ENCODE data around the gene ARHGAP44. TPM values are rescaled to one million over a fixed set of nuclear protein-coding genes. Genes with fewer than 3 reads are reported as not detected.

ARHGAP44 gene
- total RNA-seq, 1 experiment from 2014 or later = 9.9 TPM

DNA sequence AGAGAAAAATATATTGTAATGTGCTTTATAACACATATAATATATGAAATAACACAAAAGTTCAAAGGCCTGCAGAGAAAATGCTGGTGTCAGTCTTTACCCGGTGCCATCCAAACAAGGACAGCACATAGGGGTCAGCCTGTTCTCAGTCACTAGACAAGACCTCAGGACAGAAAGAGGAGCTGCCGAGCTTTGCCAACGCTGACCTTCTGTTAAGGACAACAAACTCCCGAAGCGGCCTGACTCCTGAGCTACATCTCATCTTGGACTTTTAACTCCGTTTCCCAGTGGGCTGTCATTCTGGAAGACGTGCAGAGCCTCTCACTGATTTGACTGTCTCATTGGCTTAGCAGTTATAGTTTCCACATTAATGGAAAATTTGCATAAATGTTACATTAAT lies 221.7 kb downstream of the ARHGAP44 start:
- no peaks in the 10 kb centered on the region for H3K9me3 Mint-ChIP-seq
- no peak overlapping the region for H3K14ac ChIP-seq (ENCODE audit: insufficient read depth, low read length)
- no peak for DNase-seq
- no peak overlapping the region for H3K4me3 Mint-ChIP-seq
- no peak overlapping the region for H2BK120ac ChIP-seq (ENCODE audit: low read depth, low read length, poor library complexity, severe bottlenecking)
- H4K20me1 ChIP-seq (ENCODE audit: control insufficient read depth, insufficient read depth, insufficient read length) = no peaks in the 10 kb centered on the region
- H3K36me3 Mint-ChIP-seq (ENCODE audit: insufficient read depth in 1 of 3, low read depth in 3 of 3) = peaks cover 55 to 88% (median 85%) of the 10 kb centered on the region in 3 experiments
- H3K4me1 Mint-ChIP-seq = no peaks in the 10 kb centered on the region
- H3K27ac Mint-ChIP-seq = no peak overlapping the region
- no CpG with 5 or more reads among the region's 7 CpGs for WGBS (ENCODE audit: extremely low coverage, insufficient read length, low lambda C conversion rate)
- no peaks in the 10 kb centered on the region for H3K79me2 ChIP-seq (ENCODE audit: insufficient read depth, low read length)
- no peak overlapping the region for H3K18ac ChIP-seq (ENCODE audit: insufficient read length, low read depth, low read length)
- H3K27me3 Mint-ChIP-seq (ENCODE audit: low read depth) = no peaks in the 10 kb centered on the region
- no peak overlapping the region for H2BK15ac ChIP-seq (ENCODE audit: low read depth, low read length)
- TF ChIP-seq, protein P1, sequence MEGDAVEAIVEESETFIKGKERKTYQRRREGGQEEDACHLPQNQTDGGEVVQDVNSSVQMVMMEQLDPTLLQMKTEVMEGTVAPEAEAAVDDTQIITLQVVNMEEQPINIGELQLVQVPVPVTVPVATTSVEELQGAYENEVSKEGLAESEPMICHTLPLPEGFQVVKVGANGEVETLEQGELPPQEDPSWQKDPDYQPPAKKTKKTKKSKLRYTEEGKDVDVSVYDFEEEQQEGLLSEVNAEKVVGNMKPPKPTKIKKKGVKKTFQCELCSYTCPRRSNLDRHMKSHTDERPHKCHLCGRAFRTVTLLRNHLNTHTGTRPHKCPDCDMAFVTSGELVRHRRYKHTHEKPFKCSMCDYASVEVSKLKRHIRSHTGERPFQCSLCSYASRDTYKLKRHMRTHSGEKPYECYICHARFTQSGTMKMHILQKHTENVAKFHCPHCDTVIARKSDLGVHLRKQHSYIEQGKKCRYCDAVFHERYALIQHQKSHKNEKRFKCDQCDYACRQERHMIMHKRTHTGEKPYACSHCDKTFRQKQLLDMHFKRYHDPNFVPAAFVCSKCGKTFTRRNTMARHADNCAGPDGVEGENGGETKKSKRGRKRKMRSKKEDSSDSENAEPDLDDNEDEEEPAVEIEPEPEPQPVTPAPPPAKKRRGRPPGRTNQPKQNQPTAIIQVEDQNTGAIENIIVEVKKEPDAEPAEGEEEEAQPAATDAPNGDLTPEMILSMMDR (conservative IDR thresholded peaks at IDR 0.05) = no peak
- no peak overlapping the region for H2BK5ac ChIP-seq (ENCODE audit: insufficient read length, low read length)
- no peak overlapping the region for H3T11ph ChIP-seq (ENCODE audit: low read length)
- no peak overlapping the region for H2BK20ac ChIP-seq (ENCODE audit: low read depth, low read length, poor library complexity, severe bottlenecking)
- H3K9ac ChIP-seq (ENCODE audit: extremely low read depth, insufficient read length, low read length) = no peak overlapping the region
- no peak overlapping the region for H3K56ac ChIP-seq (ENCODE audit: insufficient read length, low read depth, low read length)
- H4K5ac ChIP-seq (ENCODE audit: insufficient read length, low read depth, low read length) = no peak overlapping the region
- H3K79me1 ChIP-seq (ENCODE audit: insufficient read depth, low read depth, low read length, poor library complexity, severe bottlenecking) = no peaks in the 10 kb centered on the region
- no peaks in the 10 kb centered on the region for H3K23me2 ChIP-seq (ENCODE audit: insufficient read length, low read depth, low read length, poor library complexity, severe bottlenecking)
- no peak overlapping the region for H4K8ac ChIP-seq (replicated peaks; ENCODE audit: insufficient read length, low read depth, low read length)
- no peak overlapping the region for H3K27ac ChIP-seq (ENCODE audit: insufficient read length, low read depth, low read length)
- H2AK5ac ChIP-seq (ENCODE audit: insufficient read length, low read length) = no peak overlapping the region
- H3K23ac ChIP-seq (ENCODE audit: insufficient read length, low read depth, low read length) = no peak overlapping the region
- no peaks in the 10 kb centered on the region for H3K27me3 ChIP-seq (ENCODE audit: insufficient read depth, low read length)
- H2BK12ac ChIP-seq (ENCODE audit: insufficient read length, low read depth, low read length) = no peak overlapping the region
- no peak overlapping the region for H4K91ac ChIP-seq (ENCODE audit: insufficient read length, low read depth, low read length)
- H3K9me3 ChIP-seq (ENCODE audit: control insufficient read depth, low read depth, low read length) = no peaks in the 10 kb centered on the region
- no peaks in the 10 kb centered on the region for H3K4me1 ChIP-seq (ENCODE audit: insufficient read depth, low read length)
- no peak overlapping the region for H2AFZ ChIP-seq (ENCODE audit: low read length)
- H3K4ac ChIP-seq (ENCODE audit: low read depth, low read length) = no peak overlapping the region
- H3K4me2 ChIP-seq (ENCODE audit: insufficient read depth, insufficient read length, low read length) = no peak overlapping the region
